Measurements from ENCODE around the gene PLA2G2C. TPM values are rescaled to one million over a fixed set of nuclear protein-coding genes. Genes with fewer than 3 reads are reported as not detected.

The PLA2G2C gene
- total and polyA plus RNA-seq, 2 donors (not counting 3 experiments of a cell fraction or from before 2014, with no cell fraction given), result not detected

- dilution Hi-C loops (cut with MboI; ENCODE audit: extremely low pct_ligation_motif_present, low sequenced_read_pairs) (no loop called here), intact Hi-C loops (cut with micrococcal nuclease) (no loop called here)
- Histone ChIP-seq H4K20me1 (replicated peaks; ENCODE audit: control insufficient read depth, extremely low read depth, insufficient read depth, low read length) (no peaks in the 10 kb centered on the region), H3K27me3 (ENCODE audit: control insufficient read depth in 2 of 2, insufficient read depth in 2 of 2, low read length in 2 of 2) (no peaks in the 10 kb centered on the region), H3K79me2 (ENCODE audit: control insufficient read depth, insufficient read depth, low read length) (no peaks in the 10 kb centered on the region), H3K9me3 (replicated peaks; ENCODE audit: control insufficient read depth, insufficient read depth, low read length) (no peaks in the 10 kb centered on the region), H3K9ac (replicated peaks; ENCODE audit: extremely low read depth, insufficient read depth, low read length) (no peak overlapping the region), H3K4me3 (replicated peaks in 1 of 3; ENCODE audit: insufficient read depth in 1 of 3, low read depth in 1 of 3, low read length in 3 of 3) (no peak overlapping the region), H3K27ac (ENCODE audit: insufficient read depth, low read depth, low read length) (no peak overlapping the region), H3K9me1 (replicated peaks; ENCODE audit: control insufficient read depth, extremely low read depth, insufficient read depth, low read length) (no peaks in the 10 kb centered on the region), H3K4me2 (ENCODE audit: insufficient read depth, low read length) (no peak overlapping the region), H3K4me1 (ENCODE audit: control insufficient read depth, extremely low read depth, insufficient read depth, low read length) (no peaks in the 10 kb centered on the region), H2AFZ (ENCODE audit: low read depth, low read length) (no peak overlapping the region), H3K36me3 (ENCODE audit: control insufficient read depth in 2 of 2, extremely low read depth in 1 of 2, insufficient read depth in 2 of 2, low read length in 2 of 2) (no peaks in the 10 kb centered on the region)
- FAIRE-seq (no peak), DNase-seq (ENCODE audit: low read depth, low spot score) (no peak)
- BruUV-seq (replicated peaks), result no TSS peak
- ChIA-PET POLR2A (no interaction called here), CTCF (no interaction called here)
- TF ChIP-seq EZH2 (IDR thresholded peaks at IDR 0.05; ENCODE audit: borderline replicate concordance, low read depth, low read length, severe bottlenecking) (no peak), GATA2 (IDR thresholded peaks at IDR 0.05; ENCODE audit: insufficient read depth, insufficient read length, low read depth, low read length) (no peak), MYC (IDR thresholded peaks at IDR 0.05; ENCODE audit: low read depth, low read length) (no peak), MAX (IDR thresholded peaks at IDR 0.05; ENCODE audit: insufficient read depth, insufficient read length) (no peak), POLR2AphosphoS5 (IDR thresholded peaks at IDR 0.05; ENCODE audit: insufficient read depth, low read depth, low read length) (no peak)
Measured at GRCh38 chr1:20141466-20141865, 44.9 kb downstream of the PLA2G2C start.

- FAIRE-seq, result no peak
- H3K27ac ChIP-seq (ENCODE audit: insufficient read depth, low read depth, low read length), result no peak overlapping the region
- H3K9me3 ChIP-seq (replicated peaks; ENCODE audit: control insufficient read depth, insufficient read depth, low read length), result no peaks in the 10 kb centered on the region
- H3K36me3 ChIP-seq (ENCODE audit: control insufficient read depth in 2 of 2, extremely low read depth in 1 of 2, insufficient read depth in 2 of 2, low read length in 2 of 2), result no peaks in the 10 kb centered on the region
- ChIA-PET POLR2A (no interaction called here), CTCF (no interaction called here)
- no peaks in the 10 kb centered on the region for H3K4me1 ChIP-seq (ENCODE audit: control insufficient read depth, extremely low read depth, insufficient read depth, low read length)
- no peaks in the 10 kb centered on the region for H3K9me1 ChIP-seq (replicated peaks; ENCODE audit: control insufficient read depth, extremely low read depth, insufficient read depth, low read length)
- no peak overlapping the region for H3K4me3 ChIP-seq (replicated peaks in 1 of 3; ENCODE audit: insufficient read depth in 1 of 3, low read depth in 1 of 3, low read length in 3 of 3)
- no peaks in the 10 kb centered on the region for H4K20me1 ChIP-seq (replicated peaks; ENCODE audit: control insufficient read depth, extremely low read depth, insufficient read depth, low read length)
- H3K27me3 ChIP-seq (ENCODE audit: control insufficient read depth in 2 of 2, insufficient read depth in 2 of 2, low read length in 2 of 2), result no peaks in the 10 kb centered on the region
- no peaks in the 10 kb centered on the region for H3K79me2 ChIP-seq (ENCODE audit: control insufficient read depth, insufficient read depth, low read length)
- no peak overlapping the region for H3K4me2 ChIP-seq (ENCODE audit: insufficient read depth, low read length)
- BruUV-seq (replicated peaks), result no TSS peak
- dilution Hi-C loops (cut with MboI; ENCODE audit: extremely low pct_ligation_motif_present, low sequenced_read_pairs), result no loop called here
- no peak overlapping the region for H3K9ac ChIP-seq (replicated peaks; ENCODE audit: extremely low read depth, insufficient read depth, low read length)
- intact Hi-C loops (cut with micrococcal nuclease), result no loop called here
- no peak for DNase-seq (ENCODE audit: low read depth, low spot score)
- TF ChIP-seq POLR2A (IDR thresholded peaks at IDR 0.05; ENCODE audit: low read depth, low read length) (no peak), GATA2 (IDR thresholded peaks at IDR 0.05; ENCODE audit: insufficient read depth, insufficient read length, low read depth, low read length) (no peak), MYC (IDR thresholded peaks at IDR 0.05; ENCODE audit: low read depth, low read length) (no peak), EZH2 (IDR thresholded peaks at IDR 0.05; ENCODE audit: borderline replicate concordance, low read depth, low read length, severe bottlenecking) (no peak), CTCF (IDR thresholded peaks at IDR 0.05; ENCODE audit: extremely low read depth in 1 of 2, insufficient read depth in 1 of 2, low read depth in 1 of 2, low read length in 2 of 2) (no peak), POLR2AphosphoS5 (IDR thresholded peaks at IDR 0.05; ENCODE audit: insufficient read depth, low read depth, low read length) (no peak), JUN (IDR thresholded peaks at IDR 0.05; ENCODE audit: borderline replicate concordance, insufficient read depth, insufficient read length, low read depth) (no peak), MAX (IDR thresholded peaks at IDR 0.05; ENCODE audit: insufficient read depth, insufficient read length) (no peak), FOS (IDR thresholded peaks at IDR 0.05; ENCODE audit: borderline replicate concordance, insufficient read depth, low read length) (no peak)
- H2AFZ ChIP-seq (ENCODE audit: low read depth, low read length), result no peak overlapping the region
Measured at GRCh38 chr1:20141001-20141400, 45.3 kb downstream of the PLA2G2C start.

Measured in endothelial cell of umbilical vein (primary cell).